ENCODE results near the gene PXMP2.

GRCh38 chr12:132637811-132638210, 49.6 kb upstream of the PXMP2 start:
- TF ChIP-seq GATA3 (IDR thresholded peaks at IDR 0.05; ENCODE audit: low read depth, low read length) = no peak
- TF ChIP-seq GATA2 (IDR thresholded peaks at IDR 0.05; ENCODE audit: low read depth, low read length) = no peak
